Measurements from ENCODE around the gene CDA. TPM values are rescaled to one million over a fixed set of nuclear protein-coding genes. Genes with fewer than 3 reads are reported as not detected.

The CDA gene
- total and polyA plus RNA-seq, 2 of the 8 experiments (the other 6 are each of a cell fraction or from before 2014, with no cell fraction given), result 4.4 to 11.3 TPM

- Histone ChIP-seq H3K14ac (ENCODE audit: insufficient read length) (no peak overlapping the region), H2BK120ac (replicated peaks; ENCODE audit: low read depth, low read length) (no peak overlapping the region), H3K4me1 (replicated peaks in 1 of 4; ENCODE audit: control insufficient read depth in 3 of 4, insufficient read depth in 4 of 4, low read length in 3 of 4) (peaks cover 0 to 21% (median 11%) of the 10 kb centered on the region in 4 experiments; a peak in 4 of 7 replicates), H2BK12ac (ENCODE audit: low read depth, low read length) (no peak overlapping the region), H2BK5ac (ENCODE audit: low read depth, low read length) (no peak overlapping the region), H4K8ac (ENCODE audit: extremely low read depth, insufficient read depth, low read length) (no peak overlapping the region), H3K36me3 (ENCODE audit: control insufficient read depth in 2 of 4, insufficient read depth in 4 of 4, low read length in 3 of 4) (peaks cover 0 to 5% (median 0%) of the 10 kb centered on the region in 4 experiments; a peak in 1 of 8 replicates), H3K56ac (replicated peaks; ENCODE audit: insufficient read length, low read depth, low read length) (no peak overlapping the region), H2AK5ac (ENCODE audit: low read depth, low read length) (no peak overlapping the region), H3K79me2 (ENCODE audit: control insufficient read depth in 1 of 2, insufficient read depth in 2 of 2, low read length in 2 of 2) (no peaks in the 10 kb centered on the region), H2BK15ac (ENCODE audit: low read length) (peak overlapping the region; percentile 37; the same call in 1 of the 2 replicates), H3K18ac (ENCODE audit: extremely low read depth, low read length) (no peak overlapping the region; the same call in 1 of the 2 replicates), H3K4me2 (ENCODE audit: insufficient read depth in 1 of 2, low read depth in 2 of 2, low read length in 2 of 2) (peak overlapping the region in 1 of 2 experiments; percentile 64; a peak in 1 of 4 replicates), H3K23ac (ENCODE audit: insufficient read length) (no peak overlapping the region), H4K5ac (ENCODE audit: insufficient read length, low read depth, low read length) (no peak overlapping the region), H3K4ac (replicated peaks; ENCODE audit: insufficient read length, low read depth, low read length) (no peak overlapping the region), H3K9ac (replicated peaks in 1 of 4; ENCODE audit: extremely low read depth in 1 of 4, low read depth in 3 of 4, low read length in 3 of 4) (no peak overlapping the region), H3K4me3 (ENCODE audit: extremely low read depth in 1 of 4, insufficient read depth in 2 of 4, low read depth in 3 of 4, low read length in 4 of 4) (no peak overlapping the region), H2BK20ac (ENCODE audit: low read length) (no peak overlapping the region), H4K20me1 (replicated peaks in 1 of 2; ENCODE audit: control insufficient read depth in 1 of 2, insufficient read depth in 2 of 2, low read length in 2 of 2) (peaks cover 0 to 2% of the 10 kb centered on the region in 2 experiments), H3K79me1 (ENCODE audit: low read depth, low read length) (no peaks in the 10 kb centered on the region), H3K9me3 (ENCODE audit: insufficient read depth in 2 of 2, low read depth in 1 of 2, low read length in 1 of 2) (no peaks in the 10 kb centered on the region), H3K27me3 (replicated peaks in 1 of 4; ENCODE audit: control insufficient read depth in 3 of 4, extremely low read depth in 1 of 4, insufficient read depth in 3 of 4, low read length in 3 of 4) (peaks cover 34 to 53% (median 52%) of the 10 kb centered on the region in 4 experiments), H4K91ac (replicated peaks; ENCODE audit: insufficient read length, low read length) (no peak overlapping the region), H2AFZ (ENCODE audit: low read length) (no peak overlapping the region), H3K27ac (ENCODE audit: low read depth, low read length) (no peak overlapping the region), H3K23me2 (ENCODE audit: low read depth, low read length) (peaks cover 19% of the 10 kb centered on the region; the same call in 1 of the 2 replicates)
- no peak for FAIRE-seq
- 80% methylated on average over 3 of the region's 3 CpGs; no CpG with 5 or more reads in 1 of the 2 experiments for WGBS, 2 experiments (ENCODE audit: extremely low coverage in 1 of 2, insufficient coverage in 1 of 2, insufficient read length in 1 of 2, insufficient replicate concordance in 2 of 2, low coverage in 1 of 2, low lambda C conversion rate in 2 of 2, missing lambda C conversion rate in 1 of 2)
- ChIA-PET CTCF (ENCODE audit: partially characterized antibody) (interaction anchor here (0.7 to 1.9 kb wide), 4 partner anchors 17 to 81 kb away, joined by 3 to 7 read pairs (median 4); partner anchors contain the start of gene PINK1), POLR2A (ENCODE audit: partially characterized antibody) (interaction anchor here (2.3 kb wide), 1 partner anchor 110 kb away, joined by 5 read pairs; the partner anchor contains the start of gene DDOST)
- DNase-seq (ENCODE audit: low read depth in 1 of 2, low spot score in 2 of 2), result no peak
- no peak for TF ChIP-seq SP1 (IDR thresholded peaks at IDR 0.05; ENCODE audit: low read depth, low read length)
- TF ChIP-seq CREB1 (IDR thresholded peaks at IDR 0.05), result no peak
- TF ChIP-seq KDM4A (IDR thresholded peaks at IDR 0.05; ENCODE audit: low read depth, low read length, severe bottlenecking), result no peak
- TF ChIP-seq BACH1 (IDR thresholded peaks at IDR 0.05; ENCODE audit: low read length), result no peak
- TF ChIP-seq POLR2AphosphoS5 (IDR thresholded peaks at IDR 0.05; ENCODE audit: low read depth, low read length), result no peak
- TF ChIP-seq CBX8 (IDR thresholded peaks at IDR 0.05; ENCODE audit: borderline replicate concordance, low read depth, low read length), result no peak
- TF ChIP-seq MAX (IDR thresholded peaks at IDR 0.05), result no peak
- no peak for TF ChIP-seq EP300 (IDR thresholded peaks at IDR 0.05; ENCODE audit: borderline replicate concordance in 1 of 2, low read depth in 2 of 2, low read length in 2 of 2)
- no peak for TF ChIP-seq SP4 (IDR thresholded peaks at IDR 0.05; ENCODE audit: low read length)
- no peak for TF ChIP-seq RAD21 (IDR thresholded peaks at IDR 0.05 in 1 of 2, conservative IDR thresholded peaks at IDR 0.05 in 1 of 2; ENCODE audit: low read depth in 2 of 2, low read length in 2 of 2)
- no peak for TF ChIP-seq TEAD4 (IDR thresholded peaks at IDR 0.05; ENCODE audit: low read depth, low read length)
These were observed 37.7 kb upstream of the CDA start for GRCh38 chr1:20551161-20551560.

Measured in H1 (cell line).